Fibroblast of pulmonary artery (primary cell): Measurements from ENCODE around the gene TRIM15.
"Not testable (repeated sequence)": the region's sequence is repeated elsewhere in the genome, so short reads cannot be mapped to it uniquely, and the experiment has no call there.

Source experiments
- DNase-seq: peaks from one replicate; pipeline ENCODE4 v3.0.0-alpha.2; 2010; ENCODE audit warnings: low read depth
- H3K4me3 ChIP-seq: replicated peaks from 2 replicates; pipeline ENCODE4 v1.5.1; 2011; ENCODE audit warnings: low read depth, mild to moderate bottlenecking, control low read depth, low read length, moderate library complexity
- TF ChIP-seq, protein P1 (sequence below): IDR thresholded peaks from 2 replicates; pipeline ENCODE4 v1.5.1; 2011; ENCODE audit warnings: mild to moderate bottlenecking, control low read depth, low read length, inconsistent platforms; ENCODE audit errors: missing control alignments

Gene TRIM15

DNA sequence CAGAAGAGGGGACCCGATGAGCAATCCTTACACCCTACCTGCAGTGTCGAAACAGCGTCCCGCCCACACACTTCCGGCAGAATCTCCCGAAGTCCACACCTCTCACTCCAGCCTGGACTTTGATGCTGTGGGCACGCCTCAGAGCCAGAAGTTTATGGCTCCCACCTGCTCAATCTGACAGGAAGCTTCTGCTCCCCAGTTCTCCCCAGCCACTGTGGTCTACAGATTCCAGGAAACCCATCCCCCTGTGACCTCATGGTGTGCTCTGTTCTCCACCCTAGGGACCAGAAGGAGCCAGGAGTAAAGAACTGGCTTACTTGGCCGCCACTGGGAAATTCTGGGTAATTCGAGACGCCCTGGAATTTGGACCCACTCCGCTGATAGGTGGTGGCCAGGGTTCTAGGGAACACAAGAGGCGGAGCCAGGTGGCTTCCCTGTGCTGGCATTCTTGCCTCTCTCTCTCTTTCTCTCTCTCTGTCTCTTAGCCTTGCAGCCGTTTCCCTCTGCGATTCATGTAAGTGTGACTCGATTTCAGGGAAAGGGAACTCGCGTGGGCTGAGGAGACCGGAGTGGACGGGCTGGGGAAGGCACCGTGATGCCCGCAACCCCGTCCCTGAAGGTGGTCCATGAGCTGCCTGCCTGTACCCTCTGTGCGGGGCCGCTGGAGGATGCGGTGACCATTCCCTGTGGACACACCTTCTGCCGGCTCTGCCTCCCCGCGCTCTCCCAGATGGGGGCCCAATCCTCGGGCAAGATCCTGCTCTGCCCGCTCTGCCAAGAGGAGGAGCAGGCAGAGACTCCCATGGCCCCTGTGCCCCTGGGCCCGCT lies at the start of gene TRIM15:
TSS of gene TRIM15 (plus strand) at position 457 of the 828 bp plus-strand sequence. CDS start at position 596, 139 bp downstream.
- DNase-seq: no peak
- no peak within 1 kb of the TSS for H3K4me3 ChIP-seq
- TF ChIP-seq, protein P1, sequence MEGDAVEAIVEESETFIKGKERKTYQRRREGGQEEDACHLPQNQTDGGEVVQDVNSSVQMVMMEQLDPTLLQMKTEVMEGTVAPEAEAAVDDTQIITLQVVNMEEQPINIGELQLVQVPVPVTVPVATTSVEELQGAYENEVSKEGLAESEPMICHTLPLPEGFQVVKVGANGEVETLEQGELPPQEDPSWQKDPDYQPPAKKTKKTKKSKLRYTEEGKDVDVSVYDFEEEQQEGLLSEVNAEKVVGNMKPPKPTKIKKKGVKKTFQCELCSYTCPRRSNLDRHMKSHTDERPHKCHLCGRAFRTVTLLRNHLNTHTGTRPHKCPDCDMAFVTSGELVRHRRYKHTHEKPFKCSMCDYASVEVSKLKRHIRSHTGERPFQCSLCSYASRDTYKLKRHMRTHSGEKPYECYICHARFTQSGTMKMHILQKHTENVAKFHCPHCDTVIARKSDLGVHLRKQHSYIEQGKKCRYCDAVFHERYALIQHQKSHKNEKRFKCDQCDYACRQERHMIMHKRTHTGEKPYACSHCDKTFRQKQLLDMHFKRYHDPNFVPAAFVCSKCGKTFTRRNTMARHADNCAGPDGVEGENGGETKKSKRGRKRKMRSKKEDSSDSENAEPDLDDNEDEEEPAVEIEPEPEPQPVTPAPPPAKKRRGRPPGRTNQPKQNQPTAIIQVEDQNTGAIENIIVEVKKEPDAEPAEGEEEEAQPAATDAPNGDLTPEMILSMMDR: no peak

DNA sequence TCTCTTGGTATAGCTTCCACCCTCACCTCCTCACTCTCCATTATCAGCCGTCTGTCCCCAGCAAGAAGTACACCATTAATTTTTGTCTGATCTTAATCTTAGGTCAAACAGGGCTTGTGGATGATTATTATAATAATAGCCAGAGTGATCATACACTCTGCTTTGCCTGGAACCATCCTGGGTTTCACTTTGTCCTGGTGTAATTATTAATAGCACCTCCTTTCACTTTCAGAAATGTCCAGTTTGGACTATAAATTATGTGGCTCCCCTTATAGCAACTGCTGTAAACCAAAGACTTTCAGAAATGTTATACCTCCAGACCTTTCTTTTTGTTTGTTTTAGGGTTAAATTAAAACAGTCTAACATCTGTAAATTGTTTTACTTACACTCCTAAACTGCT lies 49.5 kb upstream of the TRIM15 start:
- DNase-seq: no peak
- no peak overlapping the region for H3K4me3 ChIP-seq
- TF ChIP-seq, protein P1: no peak

DNA sequence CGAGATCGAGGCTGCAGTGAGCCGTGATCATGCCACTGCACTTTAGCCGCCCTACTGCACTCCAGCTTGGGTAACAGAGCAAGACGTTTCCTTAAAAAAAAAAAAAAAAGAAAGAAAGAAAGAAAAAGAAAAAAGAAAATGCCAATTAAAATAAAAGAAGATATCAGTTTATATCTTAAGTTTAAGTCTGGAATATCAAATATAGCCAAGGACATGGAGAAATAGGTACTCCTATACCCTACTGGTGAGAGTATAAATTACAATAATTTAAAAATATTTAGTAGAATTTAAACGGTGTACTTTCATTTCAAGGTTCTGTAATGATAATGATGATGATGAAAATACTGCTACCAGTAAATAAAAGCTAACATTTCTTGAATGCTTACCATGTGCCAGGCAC lies 46.6 kb upstream of the TRIM15 start:
- DNase-seq: no peak
- TF ChIP-seq, protein P1: no peak

DNA sequence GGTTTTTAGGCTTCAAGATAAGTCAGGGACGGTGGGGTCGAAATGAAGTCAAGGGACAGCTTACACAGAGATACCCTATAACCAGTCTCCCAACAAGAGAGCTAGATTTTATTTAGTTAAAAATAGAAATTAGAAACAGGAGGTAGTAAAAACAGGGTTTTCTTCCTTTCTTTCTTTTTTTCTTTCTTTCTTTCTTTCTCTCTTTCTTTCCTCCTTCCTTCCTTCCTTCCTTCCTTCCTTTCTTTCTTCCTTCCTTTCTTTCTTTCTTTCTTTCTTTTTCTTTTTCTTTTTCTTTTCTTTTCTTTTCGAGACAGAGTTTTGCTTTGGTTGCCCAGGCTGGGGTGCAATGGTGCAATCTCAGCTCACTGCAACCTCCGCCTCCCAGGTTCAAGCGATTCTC lies 44.7 kb upstream of the TRIM15 start:
- H3K4me3 ChIP-seq, DNase-seq: not testable (repeated sequence)

More for the DNA sequence above, 46.6 kb upstream of the TRIM15 start:
- H3K4me3 ChIP-seq: no peak overlapping the region

DNA sequence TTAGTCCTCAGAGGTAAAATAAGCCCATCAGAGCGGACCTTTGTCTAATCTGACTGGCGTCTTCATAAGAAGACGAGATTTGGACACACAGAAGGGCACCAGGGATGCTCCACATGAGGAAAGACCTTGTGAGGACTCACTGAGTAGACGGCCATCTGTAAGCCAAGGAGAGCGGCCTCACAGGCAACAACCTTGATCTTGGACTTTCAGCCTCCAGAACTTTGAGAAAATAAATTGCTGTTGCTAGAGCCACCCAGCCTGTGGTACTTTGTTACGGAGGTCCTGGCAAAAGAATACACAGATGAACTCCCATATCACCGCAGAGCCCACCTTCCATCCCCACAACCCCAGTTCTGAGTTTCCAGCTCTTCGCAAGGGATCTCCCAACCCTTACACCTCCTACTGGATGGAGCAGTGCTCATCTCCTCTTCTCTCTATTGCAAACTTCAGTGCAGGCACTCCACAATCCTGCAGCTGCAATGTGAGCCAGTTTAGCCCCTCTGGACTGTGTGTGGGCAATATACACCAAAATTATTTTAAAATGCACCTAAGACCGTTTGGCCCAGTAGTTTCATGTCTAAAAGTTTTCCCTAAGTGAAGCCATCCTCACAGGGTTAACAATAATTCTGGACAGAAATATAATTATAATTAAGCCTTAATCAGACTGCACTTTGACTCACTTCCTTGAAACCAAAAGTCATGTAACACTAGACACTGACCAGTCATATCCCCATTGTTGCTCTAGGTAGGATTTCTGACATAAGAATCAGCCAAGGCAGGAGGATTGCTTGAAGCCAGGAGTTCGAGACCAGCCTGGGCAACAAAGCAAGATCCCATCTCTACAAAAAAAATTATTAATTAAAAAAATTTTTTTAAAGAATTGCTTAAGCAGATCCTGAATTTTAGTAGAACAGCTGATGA lies 41.6 kb upstream of the TRIM15 start:
- TF ChIP-seq, protein P1: no peak
- H3K4me3 ChIP-seq: no peak overlapping the region
- no peak for DNase-seq

DNA sequence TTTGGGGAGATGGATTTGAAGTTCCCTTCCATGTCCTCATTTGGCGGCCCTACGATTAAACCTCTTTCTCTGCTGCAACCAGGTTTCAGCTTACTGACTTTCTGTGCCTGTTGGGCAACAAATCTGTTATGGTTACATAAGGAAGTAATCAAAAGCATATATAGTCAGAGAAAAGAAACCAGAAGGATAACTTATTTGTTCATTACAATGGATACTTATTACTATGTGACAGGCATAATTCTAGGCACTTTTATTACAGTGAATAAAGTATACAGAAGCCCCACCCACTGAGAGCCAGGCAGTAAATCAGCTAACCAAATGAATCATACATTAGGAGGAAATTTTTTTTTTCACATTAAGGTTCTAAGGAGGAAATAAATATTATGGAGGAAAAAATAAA lies 40.8 kb upstream of the TRIM15 start:
- no peak for DNase-seq
- TF ChIP-seq, protein P1: no peak
- no peak overlapping the region for H3K4me3 ChIP-seq

DNA sequence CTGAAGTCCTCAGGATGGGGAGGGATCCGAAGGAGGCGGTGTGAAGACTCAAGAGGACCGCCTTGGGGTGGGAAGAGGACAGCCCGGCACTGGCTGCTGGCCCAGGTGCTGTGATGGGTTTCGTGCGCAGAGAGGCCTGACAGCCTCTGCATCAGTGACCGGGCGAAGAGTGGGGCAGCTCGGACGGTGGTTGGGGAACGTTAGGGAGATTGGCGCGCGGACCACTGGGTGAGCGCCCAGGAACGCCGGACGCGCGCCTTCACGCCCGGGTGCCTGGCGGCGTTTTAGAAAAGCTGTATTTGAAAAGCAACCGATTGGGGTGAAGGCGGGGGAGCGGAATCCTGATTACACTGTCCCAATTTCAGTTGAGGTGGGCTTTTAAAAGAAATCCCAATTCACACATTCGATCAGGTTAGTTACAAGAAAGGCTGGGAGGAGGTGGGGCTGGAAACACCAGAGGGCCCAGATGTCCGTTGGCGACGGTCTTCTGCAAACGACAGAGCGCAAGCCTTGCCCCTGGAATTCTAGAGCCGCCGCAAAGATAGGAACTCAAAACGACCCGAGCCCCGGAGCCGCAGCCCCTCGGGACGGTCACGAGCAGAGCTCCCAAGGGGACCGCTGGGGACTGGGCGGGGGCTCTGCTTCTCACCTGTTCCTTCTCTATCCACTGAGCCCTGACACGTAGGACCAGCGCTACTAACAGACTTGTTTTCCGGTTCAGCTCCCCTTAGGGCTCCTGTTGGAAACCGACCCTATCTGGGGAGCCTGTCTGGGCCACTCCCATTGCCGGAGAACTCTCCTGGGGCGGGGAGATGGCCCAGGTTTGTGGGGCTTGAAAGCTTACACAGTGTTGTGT lies 35.9 kb upstream of the TRIM15 start:
- no peak overlapping the region for H3K4me3 ChIP-seq
- no peak for DNase-seq
- TF ChIP-seq, protein P1: no peak
